SK-N-MC (cell line): Measurements from ENCODE around the gene CLIC6.

Experiments used
- DNase-seq: peaks from one replicate; pipeline ENCODE4 v3.0.0-alpha.2; 2011; ENCODE audit warnings: low read depth, low spot score
- H3K27ac ChIP-seq: fragments of 200-600 bp; sonication (generic); 2 replicates; pipeline ENCODE4 v1.5.1; 2016; ENCODE audit warnings: mixed run types
- H3K36me3 ChIP-seq: fragments of 200-600 bp; sonication (generic); 2 replicates; pipeline ENCODE4 v1.6.1; 2017; ENCODE audit warnings: antibody characterized with exemption, low read length, mixed read lengths; ENCODE audit not compliant: insufficient read depth
- H3K4me3 ChIP-seq: fragments of 200-600 bp; sonication (generic); 2 replicates; pipeline ENCODE4 v1.5.1; 2016
- H3K9ac ChIP-seq: fragments of 200-600 bp; sonication (generic); 2 replicates; pipeline ENCODE4 v1.8.0; 2017; ENCODE audit warnings: mixed run types, mixed read lengths; ENCODE audit not compliant: insufficient read length
- H3K9me3 ChIP-seq: fragments of 200-600 bp; sonication (generic); 2 replicates; pipeline ENCODE4 v1.6.1; 2017; ENCODE audit warnings: low read depth, mild to moderate bottlenecking, antibody characterized with exemption, low read length, moderate library complexity, mixed read lengths
- EZH2 ChIP-seq: fragments of 200-600 bp; sonication (generic); IDR thresholded peaks from one replicate; pipeline ENCODE4 v1.6.1; 2017; ENCODE audit warnings: antibody characterized with exemption
- FOXP2 ChIP-seq: optimal IDR thresholded peaks from 2 replicates; pipeline ENCODE3; 2011; ENCODE audit warnings: mild to moderate bottlenecking, moderate library complexity; ENCODE audit not compliant: insufficient read depth; ENCODE audit errors: extremely low read length, control extremely low read depth
- POLR2AphosphoS5 ChIP-seq: IDR thresholded peaks from 2 replicates; pipeline ENCODE4 v1.6.1; 2012; ENCODE audit warnings: mild to moderate bottlenecking, low read depth, low read length, borderline replicate concordance

The CLIC6 gene

DNA sequence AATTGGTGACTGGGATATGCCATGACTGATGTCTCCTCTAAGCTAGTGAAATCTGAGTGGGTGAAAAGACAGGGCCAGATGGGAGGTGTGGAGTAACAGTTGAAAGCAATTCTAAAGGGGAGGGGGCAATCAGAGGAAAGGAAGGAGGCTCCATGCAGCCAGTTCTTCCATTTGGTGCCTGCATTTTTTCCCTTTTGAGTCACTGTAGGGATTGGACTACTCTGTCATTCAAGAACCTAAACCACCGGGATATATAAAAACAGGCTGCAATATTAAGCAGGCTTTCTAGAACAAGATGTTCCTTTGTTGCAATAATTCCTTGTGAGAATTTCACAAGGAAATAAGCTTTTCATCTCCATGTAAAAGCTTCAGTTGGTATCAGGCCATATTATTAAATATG is 18.3 kb downstream of the CLIC6 start:
- no peaks in the 10 kb centered on the region for H3K36me3 ChIP-seq
- H3K9me3 ChIP-seq = no peaks in the 10 kb centered on the region
- no peak overlapping the region for H3K9ac ChIP-seq
- DNase-seq = no peak
- H3K4me3 ChIP-seq = no peak overlapping the region
- no peak for TF ChIP-seq FOXP2
- no peak for TF ChIP-seq POLR2AphosphoS5
- no peak for TF ChIP-seq EZH2
- no peak overlapping the region for H3K27ac ChIP-seq

DNA sequence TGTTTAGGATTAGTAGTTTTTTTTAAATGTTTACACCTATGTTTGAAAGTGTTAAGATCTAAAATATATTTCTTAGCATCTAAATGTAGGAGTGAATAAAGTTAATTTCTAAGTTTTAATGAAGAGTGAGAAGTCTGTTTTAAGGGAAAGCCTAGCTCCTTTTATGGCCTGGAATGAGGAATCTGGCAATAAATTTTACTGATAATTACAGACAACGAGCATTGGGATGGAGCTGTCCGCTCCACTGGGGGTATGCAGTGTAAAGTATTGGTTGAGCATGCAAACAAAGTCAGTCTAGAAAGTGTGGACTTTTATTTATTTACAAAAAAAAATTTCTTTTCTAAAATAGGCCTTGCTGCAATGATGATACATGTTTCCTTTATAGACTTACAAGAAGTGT is 19.0 kb downstream of the CLIC6 start:
- TF ChIP-seq FOXP2 = no peak
- TF ChIP-seq POLR2AphosphoS5 = no peak
- no peak for TF ChIP-seq EZH2
- Histone ChIP-seq H3K36me3 (no peaks in the 10 kb centered on the region), H3K27ac (no peak overlapping the region), H3K9ac (no peak overlapping the region), H3K9me3 (no peaks in the 10 kb centered on the region), H3K4me3 (no peak overlapping the region)
- DNase-seq = no peak

- TF ChIP-seq EZH2 = no peak
- no peak for TF ChIP-seq POLR2AphosphoS5
- TF ChIP-seq FOXP2 = no peak
- no peak for DNase-seq
- H3K9me3 ChIP-seq = no peaks in the 10 kb centered on the region
- no peak overlapping the region for H3K9ac ChIP-seq
- H3K4me3 ChIP-seq = no peak overlapping the region
- no peaks in the 10 kb centered on the region for H3K36me3 ChIP-seq
- no peak overlapping the region for H3K27ac ChIP-seq
Observed at GRCh38 chr21:34688145-34688544, 19.4 kb downstream of the CLIC6 start.

- no peak for DNase-seq
- Histone ChIP-seq H3K36me3 (no peaks in the 10 kb centered on the region), H3K27ac (no peak overlapping the region), H3K4me3 (no peak overlapping the region), H3K9me3 (no peaks in the 10 kb centered on the region), H3K9ac (no peak overlapping the region)
- TF ChIP-seq EZH2 (no peak), POLR2AphosphoS5 (no peak), FOXP2 (no peak)
Observed at GRCh38 chr21:34688715-34689114, 19.9 kb downstream of the CLIC6 start.

DNA sequence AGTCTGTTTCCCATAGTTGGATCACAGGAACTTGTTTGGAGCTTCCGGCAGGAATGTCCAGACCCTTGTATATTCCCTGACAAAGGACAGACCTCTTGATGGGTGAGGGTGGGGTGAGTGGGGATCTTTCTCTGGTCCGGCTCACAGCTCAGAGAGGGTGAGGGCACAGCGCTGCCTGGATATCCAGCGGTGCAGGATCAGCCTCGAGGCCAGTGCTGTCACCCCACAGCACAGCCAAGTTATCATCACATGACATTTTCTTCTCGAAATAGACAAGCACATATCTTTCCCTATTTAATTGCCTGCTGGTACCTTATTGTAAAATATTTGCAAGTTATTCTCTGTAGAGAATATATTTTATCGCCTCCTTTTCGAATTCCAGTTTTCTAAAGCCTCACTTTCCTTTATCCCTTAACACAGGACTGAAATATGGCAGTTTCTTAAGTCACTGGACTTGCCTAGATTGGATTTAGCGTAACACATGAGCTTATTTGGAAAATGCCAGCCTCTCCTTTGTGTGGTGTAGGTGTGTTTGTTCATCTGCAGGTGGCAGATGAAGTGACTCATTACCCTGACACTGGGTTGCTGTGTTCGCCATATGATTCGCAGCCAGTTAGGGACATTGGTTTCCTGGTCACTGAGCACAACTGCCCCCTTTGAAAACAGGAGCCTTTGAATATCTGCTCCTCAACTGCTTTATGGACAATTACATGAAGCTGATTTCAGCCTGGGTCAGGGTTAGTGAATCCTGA is 21.4 kb downstream of the CLIC6 start:
- DNase-seq = no peak
- no peak overlapping the region for H3K4me3 ChIP-seq
- H3K9ac ChIP-seq = no peak overlapping the region
- no peak for TF ChIP-seq FOXP2
- H3K36me3 ChIP-seq = no peaks in the 10 kb centered on the region
- H3K27ac ChIP-seq = no peak overlapping the region
- H3K9me3 ChIP-seq = no peaks in the 10 kb centered on the region

GRCh38 chr21:34690793-34691175 is 22.0 kb downstream of the CLIC6 start:
- no peak overlapping the region for H3K27ac ChIP-seq
- no peak for DNase-seq
- no peaks in the 10 kb centered on the region for H3K36me3 ChIP-seq
- TF ChIP-seq EZH2 = no peak
- TF ChIP-seq FOXP2 = no peak
- TF ChIP-seq POLR2AphosphoS5 = no peak
- H3K9me3 ChIP-seq = no peaks in the 10 kb centered on the region
- H3K4me3 ChIP-seq = no peak overlapping the region
- no peak overlapping the region for H3K9ac ChIP-seq

DNA sequence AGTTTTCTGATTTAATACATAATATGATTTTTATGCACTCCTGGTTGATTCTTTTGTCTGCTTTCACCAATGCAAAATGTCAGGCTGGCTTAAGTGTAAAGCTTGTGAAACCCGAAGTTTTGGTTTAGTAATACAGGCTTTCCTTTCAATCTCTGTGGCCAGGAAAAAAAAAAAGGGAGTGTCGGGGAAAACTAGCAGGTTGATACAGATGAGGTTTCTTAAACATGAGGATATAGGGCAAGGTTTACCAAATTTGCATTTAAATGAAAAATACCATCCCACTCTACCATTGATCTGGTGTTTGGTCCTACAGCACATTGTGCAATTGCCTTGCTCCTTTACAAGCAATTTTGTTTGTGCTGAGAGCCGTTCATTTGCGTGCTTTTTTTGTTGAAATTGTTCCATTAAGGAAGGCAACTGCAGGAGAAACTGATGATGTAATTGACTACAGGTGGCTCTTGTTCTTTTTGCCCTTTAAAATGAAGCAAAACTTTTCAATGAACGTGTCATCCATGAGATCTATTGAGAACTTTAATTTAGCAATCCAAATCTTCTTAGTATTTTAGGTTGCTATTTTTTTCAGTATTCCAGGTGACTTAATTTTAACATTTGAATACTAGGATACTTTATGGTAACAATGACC is 22.7 kb downstream of the CLIC6 start:
- DNase-seq = no peak
- no peak overlapping the region for H3K9ac ChIP-seq
- H3K27ac ChIP-seq = no peak overlapping the region
- no peaks in the 10 kb centered on the region for H3K9me3 ChIP-seq
- no peaks in the 10 kb centered on the region for H3K36me3 ChIP-seq
- TF ChIP-seq POLR2AphosphoS5 (no peak), EZH2 (no peak), FOXP2 (no peak)
- no peak overlapping the region for H3K4me3 ChIP-seq

- no peak overlapping the region for H3K27ac ChIP-seq
- no peak overlapping the region for H3K4me3 ChIP-seq
- H3K9ac ChIP-seq = no peak overlapping the region
- H3K36me3 ChIP-seq = no peaks in the 10 kb centered on the region
- no peaks in the 10 kb centered on the region for H3K9me3 ChIP-seq
- no peak for DNase-seq
- no peak for TF ChIP-seq EZH2
- TF ChIP-seq POLR2AphosphoS5 = no peak
- no peak for TF ChIP-seq FOXP2
Observed at GRCh38 chr21:34692458-34693020, 23.7 kb downstream of the CLIC6 start.

DNA sequence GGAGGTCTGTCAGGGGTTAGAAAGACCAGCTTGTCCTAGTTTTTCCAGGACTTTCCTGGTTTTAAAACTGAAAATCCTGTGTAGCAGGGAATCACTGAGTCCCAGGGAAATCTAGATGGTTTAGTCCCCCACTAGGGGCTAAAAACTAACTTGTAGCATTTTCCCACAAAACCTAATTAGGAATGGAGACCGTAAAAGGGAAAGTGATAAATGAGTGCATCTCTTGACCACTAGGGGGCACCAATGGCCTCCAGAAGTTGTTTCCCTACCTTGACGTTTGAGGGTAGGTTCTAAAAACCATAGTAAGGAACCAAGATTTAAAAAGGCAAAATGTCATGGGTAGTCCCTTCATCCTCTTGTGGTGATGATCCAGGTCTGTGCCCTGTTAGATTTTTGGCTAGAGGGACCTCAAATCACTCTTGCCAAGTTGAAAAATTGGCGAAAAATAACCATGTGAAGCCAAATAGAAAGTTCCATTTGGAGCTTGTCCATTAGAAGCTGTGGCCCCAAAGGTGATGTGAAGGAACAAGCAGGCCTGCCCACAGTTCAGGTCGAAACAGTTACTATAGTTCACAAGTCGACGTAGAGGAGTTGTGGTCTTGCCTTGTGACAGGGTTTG is 24.5 kb downstream of the CLIC6 start:
- peak; percentile 47 for DNase-seq
- H3K4me3 ChIP-seq = no peak overlapping the region

More for the DNA sequence above, 24.5 kb downstream of the CLIC6 start:
- Histone ChIP-seq H3K9ac (no peak overlapping the region), H3K36me3 (no peaks in the 10 kb centered on the region), H3K27ac (no peak overlapping the region), H3K9me3 (no peaks in the 10 kb centered on the region)
- no peak for TF ChIP-seq FOXP2
- no peak for TF ChIP-seq POLR2AphosphoS5
- no peak for TF ChIP-seq EZH2
